GM18507 (cell line): ENCODE data around the gene NXNL1.

Experiments
- DNase-seq: peaks from one replicate; pipeline ENCODE4 v3.0.0; 2011; ENCODE audit warnings: low read depth; ENCODE audit not compliant: insufficient read length; ENCODE audit errors: extremely low spot score
- FAIRE-seq: peaks from 2 replicates; lab custom pipeline; 2011; peaks lifted over from hg19 to GRCh38; lab: Jason Lieb, UNC

NXNL1 gene

DNA sequence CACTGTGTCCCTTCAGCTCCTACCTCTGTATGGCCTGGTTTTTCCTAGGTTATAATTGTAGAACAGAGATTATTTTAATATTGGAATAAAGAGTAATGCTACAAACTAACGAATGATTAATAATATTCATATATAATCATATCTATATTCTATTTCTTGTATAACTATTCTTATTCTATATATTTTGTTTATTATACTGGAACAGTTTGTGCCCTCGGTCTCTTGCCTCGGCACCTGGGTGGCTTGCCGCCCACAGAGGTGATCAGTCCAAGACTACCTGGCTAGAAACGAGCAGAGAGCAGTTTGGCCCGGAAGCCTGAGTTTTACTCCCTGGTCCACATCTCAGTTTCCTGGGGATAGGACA lies 5.7 kb upstream of the NXNL1 start:
- DNase-seq: no peak
- FAIRE-seq: no peak

- DNase-seq (no peak), FAIRE-seq (no peak)
These were observed 1.8 kb downstream of the NXNL1 start for GRCh38 chr19:17458970-17459369.

- no peak for FAIRE-seq
- DNase-seq: no peak
These were observed 3.1 kb downstream of the NXNL1 start for GRCh38 chr19:17457616-17458015.

DNA sequence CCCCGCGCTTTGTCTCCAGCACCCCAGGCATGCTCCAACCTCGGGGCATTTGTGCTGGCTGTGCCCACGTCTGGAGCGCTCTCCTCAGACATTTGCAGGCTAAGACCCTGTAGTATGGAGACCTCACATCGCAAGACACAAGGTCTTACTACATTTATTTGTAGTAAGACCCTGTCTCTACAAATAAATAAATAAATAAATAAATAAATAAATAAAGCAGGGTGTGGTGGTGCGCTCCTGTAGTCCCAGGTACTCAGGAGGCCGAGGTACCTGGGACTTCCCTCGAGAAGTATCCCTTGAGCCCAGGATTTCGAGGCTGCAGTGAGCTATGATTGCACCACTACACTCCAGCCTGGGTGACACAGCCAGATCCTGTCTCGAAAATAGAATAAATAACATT lies 4.6 kb downstream of the NXNL1 start:
- DNase-seq (no peak), FAIRE-seq (no peak)

- DNase-seq (no peak), FAIRE-seq (no peak)
These were observed 5.2 kb downstream of the NXNL1 start for GRCh38 chr19:17455308-17456123.

GRCh38 chr19:17454576-17455071 lies 6.1 kb downstream of the NXNL1 start:
- DNase-seq (no peak), FAIRE-seq (no peak)

DNA sequence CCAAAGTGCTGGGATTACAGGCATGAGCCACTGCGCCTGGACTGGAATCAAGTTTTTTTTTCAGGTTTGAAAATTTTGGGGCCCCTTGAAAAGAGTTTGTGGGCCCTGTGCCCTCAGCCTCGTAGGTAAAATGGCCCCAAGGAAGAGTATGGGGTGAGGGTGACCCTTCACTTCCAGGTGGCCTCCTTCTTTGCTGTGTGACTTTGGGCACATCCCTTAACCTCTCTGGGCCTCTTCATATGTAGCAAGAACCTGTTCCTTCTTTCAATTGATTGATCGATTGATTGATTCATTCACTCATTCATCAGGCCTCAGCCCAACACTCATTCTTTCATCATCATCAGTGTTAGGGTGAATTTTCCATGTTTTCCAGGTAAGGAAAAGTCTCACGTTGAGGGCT lies 8.9 kb downstream of the NXNL1 start:
- no peak for DNase-seq

DNA sequence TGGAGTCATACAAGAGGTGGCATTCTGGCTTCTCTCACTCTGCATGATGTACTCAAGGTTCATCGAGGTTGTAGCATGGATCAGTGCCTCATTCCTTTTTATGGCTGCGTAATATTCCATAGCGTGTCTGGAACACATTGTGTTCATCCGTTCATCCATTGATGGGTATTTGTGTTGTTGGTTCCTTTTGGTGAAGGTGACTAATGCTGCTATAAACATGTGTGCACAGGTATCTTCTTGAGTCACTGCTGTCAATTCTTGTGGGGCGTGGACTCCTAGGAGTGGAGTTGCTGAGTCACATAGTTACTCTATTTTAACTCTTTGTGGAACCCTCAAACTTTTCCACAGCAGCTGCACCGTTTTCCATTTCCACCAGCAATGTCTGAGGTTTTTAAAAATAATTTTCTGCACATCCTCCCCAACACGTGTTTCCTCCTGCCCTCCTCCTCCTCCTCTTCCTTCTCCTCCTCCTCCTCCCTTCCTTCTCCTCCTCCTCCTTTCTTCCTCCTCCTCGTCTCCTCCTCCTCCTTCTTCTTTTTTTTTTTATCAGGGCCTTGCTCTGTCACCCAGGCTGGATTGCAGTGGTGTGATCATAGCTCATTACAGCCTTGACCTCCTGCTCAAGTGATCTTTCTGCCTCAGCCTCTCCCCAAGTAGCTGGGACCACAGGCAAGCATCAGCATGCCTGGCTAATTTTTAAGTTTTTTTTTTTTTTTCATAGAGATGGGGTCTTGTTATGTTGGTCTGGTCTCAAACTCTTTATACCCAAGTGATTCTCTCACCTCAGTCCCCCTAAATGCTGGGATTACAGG lies 10.3 kb downstream of the NXNL1 start:
- FAIRE-seq (peak; percentile 77), DNase-seq (no peak)

More for the DNA sequence above, 8.9 kb downstream of the NXNL1 start:
- FAIRE-seq: no peak

- FAIRE-seq: no peak
These were observed 12.4 kb downstream of the NXNL1 start, which contains the start of gene TMEM221 for GRCh38 chr19:17448131-17448967. Gene TMEM221, minus strand, starts transcription at chr19:17448668. Its CDS starts 206 bp downstream, at chr19:17448462.

GRCh38 chr19:17447704-17448130 lies 13.0 kb downstream of the NXNL1 start:
- DNase-seq (no peak), FAIRE-seq (no peak)

More at GRCh38 chr19:17448131-17448967, 12.4 kb downstream of the NXNL1 start, which contains the start of gene TMEM221:
- DNase-seq: no peak

DNA sequence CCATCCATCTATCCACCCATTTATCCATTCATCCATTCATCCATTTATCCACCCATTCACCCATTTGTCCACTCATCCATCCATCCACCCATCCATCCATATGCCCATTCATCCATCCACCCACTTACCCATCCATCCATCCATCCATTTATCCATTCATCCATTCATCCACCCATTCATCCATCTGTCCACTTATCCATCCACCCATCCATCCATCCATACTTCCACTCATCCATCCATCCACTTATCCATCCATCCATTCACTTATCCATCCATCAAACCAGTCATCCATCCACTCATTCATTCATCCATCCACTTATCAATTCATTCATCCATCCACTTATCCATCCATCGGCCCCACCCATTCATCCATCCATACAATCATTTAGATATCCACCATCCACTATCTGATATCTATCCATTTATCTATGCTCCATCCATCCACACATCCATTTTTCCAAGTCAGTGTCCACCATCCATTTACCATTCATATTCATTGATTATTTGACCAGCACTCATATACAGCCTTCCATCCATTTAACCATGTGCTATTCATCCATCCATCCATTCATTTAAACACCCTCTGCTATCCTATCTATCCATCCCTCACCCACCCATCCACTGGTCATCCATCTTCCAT lies 15.1 kb downstream of the NXNL1 start:
- FAIRE-seq (no peak), DNase-seq (no peak)

DNA sequence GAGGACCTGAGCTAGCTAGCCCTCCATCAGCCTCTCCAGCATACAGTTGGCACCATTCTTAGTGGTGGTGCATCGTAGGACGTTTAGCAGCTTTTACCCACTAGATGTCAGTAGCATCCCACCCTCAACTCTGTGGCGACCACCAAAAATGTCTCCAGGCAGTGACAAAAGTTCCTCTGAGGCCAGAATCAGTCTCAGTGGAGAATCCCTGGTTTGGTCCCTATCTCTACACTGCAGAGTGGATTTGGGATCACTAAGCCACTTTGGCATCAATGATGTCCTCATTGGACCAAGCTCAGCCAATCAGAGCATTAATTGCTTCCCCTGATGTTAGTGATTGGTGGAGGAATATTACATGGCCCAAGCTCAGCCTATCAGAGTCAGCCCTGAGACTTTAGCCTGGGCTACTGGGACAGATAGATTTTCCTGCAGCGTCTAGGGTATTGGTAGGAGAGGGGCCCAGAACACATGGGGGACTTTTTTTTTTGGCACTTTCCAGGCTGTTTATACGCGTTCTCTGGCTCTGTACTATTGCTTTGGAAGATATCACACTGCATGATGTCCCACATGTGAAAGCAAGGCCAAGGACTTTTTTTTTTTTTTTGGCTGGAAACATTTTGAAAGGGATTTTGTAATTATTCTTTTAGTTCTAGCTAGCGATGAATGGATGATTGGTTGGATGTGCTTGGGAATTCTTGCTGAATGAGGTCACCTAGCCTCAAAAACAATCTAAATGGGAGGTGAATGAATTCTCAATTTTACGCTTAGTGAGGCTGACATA lies 19.3 kb downstream of the NXNL1 start:
- no peak for DNase-seq
- FAIRE-seq: no peak

DNA sequence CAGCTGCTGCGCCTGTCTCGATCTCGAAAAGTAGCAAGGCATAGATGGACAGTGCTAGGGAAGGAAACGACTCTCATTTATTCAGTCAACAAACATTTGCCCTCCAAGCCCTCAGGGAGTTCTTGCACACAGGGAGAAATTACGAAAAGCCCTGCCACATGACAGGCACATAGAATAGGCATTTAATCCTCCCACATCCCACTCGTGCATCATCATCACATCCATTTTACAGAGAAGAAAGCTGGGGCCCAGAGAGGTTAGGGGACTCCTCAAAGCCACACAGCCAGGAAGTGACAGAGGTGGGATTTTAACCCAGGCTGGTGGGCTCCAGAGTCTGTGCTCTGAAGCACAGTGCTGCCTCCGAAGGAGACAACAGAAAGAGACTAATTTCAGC lies 23.9 kb downstream of the NXNL1 start:
- DNase-seq (no peak), FAIRE-seq (no peak)

- FAIRE-seq: no peak
These were observed 24.4 kb downstream of the NXNL1 start for GRCh38 chr19:17436094-17436873.

DNA sequence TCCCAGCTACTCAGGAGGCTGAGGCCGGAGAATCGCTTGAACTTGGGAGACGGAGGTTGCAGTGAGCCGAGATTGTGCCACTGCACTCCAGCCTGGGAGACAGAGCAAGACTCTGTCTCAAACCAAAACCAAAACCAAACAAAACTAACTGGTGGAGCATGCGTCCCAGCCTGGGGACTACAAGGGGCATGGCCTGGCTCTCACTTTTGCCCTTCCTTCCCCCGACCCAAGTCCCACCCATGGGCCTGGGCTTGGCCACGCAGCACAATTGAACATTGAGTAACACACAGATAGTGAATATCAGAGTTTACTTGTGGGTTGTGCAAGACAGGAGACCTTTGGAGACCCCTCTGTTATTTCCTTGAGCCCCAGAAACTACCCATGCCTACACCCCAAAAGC lies 25.5 kb downstream of the NXNL1 start:
- no peak for DNase-seq
- FAIRE-seq: no peak

More at GRCh38 chr19:17436094-17436873, 24.4 kb downstream of the NXNL1 start:
- DNase-seq: no peak

- no peak for DNase-seq
- no peak for FAIRE-seq
These were observed 29.3 kb downstream of the NXNL1 start for GRCh38 chr19:17431417-17431816.

GRCh38 chr19:17429641-17430113 lies 31.0 kb downstream of the NXNL1 start:
- DNase-seq (no peak), FAIRE-seq (no peak)
